ENCODE results near the gene PISD. TPM values are rescaled to one million over a fixed set of nuclear protein-coding genes. Genes with fewer than 3 reads are reported as not detected.

Gene PISD
- total RNA-seq, 1 donor from 2014 or later: 43.9 TPM

DNA sequence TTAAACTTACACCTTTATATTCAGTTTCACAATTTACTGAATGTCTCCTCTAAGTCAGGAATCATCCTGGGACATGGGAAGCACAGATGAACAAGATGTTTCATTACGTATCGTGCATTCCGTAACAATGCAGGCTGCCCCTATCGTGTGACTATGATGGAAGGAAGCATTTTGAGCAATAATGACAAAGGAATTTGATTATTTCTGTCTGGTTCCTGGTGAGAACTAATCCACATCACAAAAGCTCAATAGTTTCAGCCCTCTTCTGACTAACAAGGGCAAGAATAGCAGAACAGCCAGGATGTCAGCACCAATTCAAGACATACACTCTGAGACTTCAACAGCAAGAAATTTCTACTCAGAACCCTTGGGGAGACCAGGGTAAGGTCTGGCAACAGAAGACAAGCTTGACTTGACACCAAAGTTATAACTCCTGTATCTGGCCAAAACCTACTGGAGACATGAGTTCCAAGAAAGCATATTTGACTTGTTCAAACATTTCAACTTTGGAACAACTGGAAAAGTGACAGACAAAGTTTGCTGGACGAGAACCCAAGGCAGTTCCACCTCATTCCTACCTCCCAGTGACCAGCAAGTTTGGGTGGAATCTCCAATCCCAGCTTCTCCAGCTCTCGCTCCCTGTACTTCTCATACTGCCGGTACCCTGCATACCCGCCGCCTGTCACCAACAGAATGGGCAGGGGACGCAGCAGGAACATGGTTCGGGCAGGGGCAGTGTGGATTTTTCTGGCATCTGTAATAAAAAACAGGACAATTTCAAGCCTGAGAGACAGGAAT lies 14.3 kb downstream of the PISD start:
- H3K4me1 Mint-ChIP-seq (ENCODE audit: low read depth): peaks cover 21% of the 10 kb centered on the region
- H3K4me3 Mint-ChIP-seq: no peak overlapping the region

DNA sequence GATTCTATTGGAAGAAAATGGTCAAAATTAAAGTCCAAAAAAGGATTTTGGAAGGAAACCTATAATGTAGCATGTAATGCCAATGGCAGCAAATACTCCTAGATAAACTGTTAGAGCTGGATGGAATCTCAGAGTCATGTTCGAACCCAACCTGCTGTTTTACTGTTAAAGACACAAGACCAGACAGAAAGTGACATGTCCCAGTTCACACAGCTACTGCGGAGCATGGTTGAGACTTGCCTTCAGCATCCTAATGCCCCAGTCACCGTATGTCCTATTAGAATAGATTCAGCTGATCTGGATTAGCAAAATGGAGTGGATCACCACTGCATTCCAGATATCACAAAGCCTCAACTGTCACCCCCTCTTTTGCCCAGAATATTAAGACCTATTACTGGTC lies 14.9 kb downstream of the PISD start:
- Mint-ChIP-seq H3K4me3 (no peak overlapping the region), H3K36me3 (ENCODE audit: low read depth) (peaks cover 18% of the 10 kb centered on the region)
- intact Hi-C loops (cut with micrococcal nuclease): no loop called here

More for the DNA sequence above, 14.3 kb downstream of the PISD start:
- DNase-seq (ENCODE audit: low spot score): no peak
- Mint-ChIP-seq H3K9me3 (no peaks in the 10 kb centered on the region), H3K27ac (peak overlapping the region; percentile 7), H3K36me3 (ENCODE audit: low read depth) (peaks cover 18% of the 10 kb centered on the region), H3K27me3 (ENCODE audit: insufficient read depth) (no peaks in the 10 kb centered on the region)
- intact Hi-C loops (cut with micrococcal nuclease): no loop called here

DNA sequence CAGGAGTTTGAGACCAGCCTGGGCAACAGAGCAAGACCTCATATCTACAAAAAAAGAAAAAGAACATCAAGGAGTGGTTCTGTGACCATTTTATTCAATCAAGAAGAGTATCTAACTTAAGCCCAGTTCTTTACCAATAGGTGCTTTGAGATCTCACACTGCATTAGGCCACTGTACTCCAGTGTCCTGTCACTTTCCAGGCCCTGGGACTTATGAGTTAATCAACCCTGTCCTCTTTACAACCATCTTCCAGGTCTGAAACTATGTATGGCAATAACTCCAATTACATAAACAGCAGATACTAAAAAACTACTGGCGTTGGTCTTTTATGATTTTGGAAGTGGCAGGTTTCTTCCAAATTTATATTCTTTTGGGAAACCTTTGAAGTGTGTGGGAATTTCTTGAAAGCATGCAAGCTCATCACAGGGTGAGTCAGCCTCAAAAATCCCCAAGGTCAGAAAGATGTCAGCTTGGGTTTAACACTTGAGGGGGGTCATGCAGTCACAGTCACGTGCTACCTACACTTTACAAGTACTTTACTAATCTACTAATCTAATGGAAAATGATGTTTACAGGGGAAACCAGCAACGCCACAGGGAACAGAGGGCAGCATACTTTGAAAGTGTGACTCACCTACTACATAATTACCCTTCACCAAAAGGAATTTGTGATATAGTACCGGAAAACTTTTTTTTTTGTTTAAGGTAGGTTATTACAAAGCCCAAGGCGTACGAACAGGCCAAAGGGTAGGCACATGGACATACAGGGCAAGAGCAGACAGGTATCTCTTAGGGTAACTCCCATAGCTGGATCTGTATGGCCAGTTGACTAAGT lies 15.6 kb downstream of the PISD start:
- DNase-seq (ENCODE audit: low spot score): no peak
- H3K9me3 Mint-ChIP-seq: no peaks in the 10 kb centered on the region
- H3K27me3 Mint-ChIP-seq (ENCODE audit: insufficient read depth): no peaks in the 10 kb centered on the region
- H3K36me3 Mint-ChIP-seq (ENCODE audit: low read depth): peaks cover 18% of the 10 kb centered on the region
- peak overlapping the region; percentile 82 for H3K27ac Mint-ChIP-seq
- peaks cover 21% of the 10 kb centered on the region for H3K4me1 Mint-ChIP-seq (ENCODE audit: low read depth)
- intact Hi-C loops (cut with micrococcal nuclease): loop anchor here (1.0 kb wide), 2 partner anchors 8 to 15 kb away; no protein-coding TSS in a partner anchor
- no peak overlapping the region for H3K4me3 Mint-ChIP-seq

More for the DNA sequence above, 14.9 kb downstream of the PISD start:
- peaks cover 21% of the 10 kb centered on the region for H3K4me1 Mint-ChIP-seq (ENCODE audit: low read depth)
- no peaks in the 10 kb centered on the region for H3K27me3 Mint-ChIP-seq (ENCODE audit: insufficient read depth)
- no peak for DNase-seq (ENCODE audit: low spot score)
- H3K27ac Mint-ChIP-seq: peak overlapping the region; percentile 82
- no peaks in the 10 kb centered on the region for H3K9me3 Mint-ChIP-seq

DNA sequence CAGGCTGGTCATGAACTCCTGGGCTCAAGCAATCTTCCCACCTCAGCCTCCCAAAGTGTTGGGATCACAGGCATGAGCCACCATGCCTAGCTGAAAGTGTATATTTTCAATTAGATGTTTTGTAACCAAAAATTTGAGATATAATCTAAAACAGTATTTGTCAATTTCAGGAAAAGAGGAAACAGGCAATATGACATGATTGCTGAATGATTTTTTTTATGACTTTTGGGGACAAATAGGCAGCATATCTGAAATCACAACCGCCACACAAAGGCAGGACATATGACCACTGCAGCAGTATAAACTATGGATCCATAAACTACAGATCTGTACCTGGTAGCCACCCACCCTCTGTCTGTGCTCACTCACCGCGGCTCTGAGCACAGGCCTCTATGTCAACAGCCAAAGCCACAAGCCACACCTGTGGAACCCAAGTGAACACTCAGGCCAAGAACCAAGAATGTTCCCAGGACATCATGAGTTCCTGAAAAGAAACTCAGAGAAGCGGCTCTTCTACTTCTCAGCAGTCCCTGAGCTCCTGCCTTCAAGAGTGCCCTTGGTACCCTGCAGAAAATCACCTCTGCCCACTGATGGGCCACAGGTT lies 22.5 kb downstream of the PISD start:
- H3K4me3 Mint-ChIP-seq: no peak overlapping the region
- H3K4me1 Mint-ChIP-seq (ENCODE audit: low read depth): peaks cover 37% of the 10 kb centered on the region
- intact Hi-C loops (cut with micrococcal nuclease): no loop called here
- no peak for DNase-seq (ENCODE audit: low spot score)
- H3K27me3 Mint-ChIP-seq (ENCODE audit: insufficient read depth): no peaks in the 10 kb centered on the region
- no peaks in the 10 kb centered on the region for H3K9me3 Mint-ChIP-seq
- no peak overlapping the region for H3K27ac Mint-ChIP-seq
- peaks cover 9% of the 10 kb centered on the region for H3K36me3 Mint-ChIP-seq (ENCODE audit: low read depth)

DNA sequence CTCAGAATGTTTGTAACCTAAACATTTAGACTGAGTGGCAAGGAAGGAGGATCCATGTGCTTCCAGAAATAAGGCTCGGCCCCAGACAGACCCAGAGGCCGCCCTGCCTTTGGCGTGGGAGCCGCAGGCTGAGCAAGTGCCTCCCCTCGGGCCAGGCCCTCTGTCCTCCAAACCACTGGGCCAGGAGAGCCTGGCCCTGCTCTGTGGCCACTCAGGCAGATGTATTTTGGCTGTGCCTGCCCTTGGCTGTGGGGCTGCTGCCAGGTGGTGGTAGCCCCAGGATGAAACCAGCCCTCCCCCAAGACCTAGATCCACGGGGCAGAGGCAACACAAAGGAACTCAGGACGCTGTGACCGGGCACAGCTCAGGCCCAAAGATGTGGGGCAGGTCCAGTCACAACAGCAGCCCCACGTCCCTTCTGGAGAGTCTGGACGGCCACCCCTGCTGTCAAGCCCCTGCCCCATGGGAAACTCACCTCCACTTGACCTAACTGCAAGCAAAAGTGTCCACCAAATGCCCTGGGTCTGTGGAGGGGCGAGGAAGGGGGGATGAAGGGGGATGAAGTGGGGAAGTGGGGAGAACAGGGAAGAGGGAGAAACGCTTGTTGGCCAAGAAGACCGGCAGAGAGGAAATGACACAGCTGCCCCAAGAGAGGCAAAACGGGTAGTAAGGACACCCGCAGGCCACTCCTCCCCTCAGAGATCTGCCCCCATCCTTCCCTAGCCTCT lies 24.0 kb downstream of the PISD start:
- H3K9me3 Mint-ChIP-seq: no peaks in the 10 kb centered on the region
- no peak overlapping the region for H3K4me3 Mint-ChIP-seq
- H3K27me3 Mint-ChIP-seq (ENCODE audit: insufficient read depth): no peaks in the 10 kb centered on the region
- peak overlapping the region; percentile 48 for H3K27ac Mint-ChIP-seq
- peaks cover 10% of the 10 kb centered on the region for H3K36me3 Mint-ChIP-seq (ENCODE audit: low read depth)
- intact Hi-C loops (cut with micrococcal nuclease): loop anchor here (1.0 kb wide), 1 partner anchor 8 kb away; no protein-coding TSS in a partner anchor
- no peak for DNase-seq (ENCODE audit: low spot score)
- H3K4me1 Mint-ChIP-seq (ENCODE audit: low read depth): peaks cover 47% of the 10 kb centered on the region

DNA sequence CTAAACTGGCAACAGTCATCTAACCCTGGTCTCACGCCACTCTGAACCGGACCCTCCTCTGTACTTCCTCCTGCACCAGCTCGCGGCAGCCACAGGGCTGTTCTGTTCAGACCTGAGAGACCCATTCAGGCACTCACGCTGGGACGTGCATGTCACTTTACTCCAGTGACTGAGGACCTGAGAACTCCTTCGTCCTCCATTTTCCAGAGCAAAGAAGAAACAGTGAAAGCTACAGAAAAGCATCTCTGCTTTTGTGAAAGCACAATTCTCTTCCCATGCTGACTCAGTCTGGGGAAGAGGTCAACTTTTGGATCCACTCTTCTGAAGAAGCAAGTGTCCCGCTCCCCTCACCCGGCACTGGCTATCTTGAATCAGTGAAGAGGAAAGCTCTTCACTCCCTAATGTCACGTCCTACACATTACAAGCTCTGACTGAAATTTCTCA lies 24.5 kb downstream of the PISD start:
- H3K9me3 Mint-ChIP-seq: no peaks in the 10 kb centered on the region
- intact Hi-C loops (cut with micrococcal nuclease): no loop called here
- no peak overlapping the region for H3K27ac Mint-ChIP-seq
- peaks cover 47% of the 10 kb centered on the region for H3K4me1 Mint-ChIP-seq (ENCODE audit: low read depth)
- no peak for DNase-seq (ENCODE audit: low spot score)
- peaks cover 10% of the 10 kb centered on the region for H3K36me3 Mint-ChIP-seq (ENCODE audit: low read depth)
- H3K27me3 Mint-ChIP-seq (ENCODE audit: insufficient read depth): no peaks in the 10 kb centered on the region
- H3K4me3 Mint-ChIP-seq: no peak overlapping the region

DNA sequence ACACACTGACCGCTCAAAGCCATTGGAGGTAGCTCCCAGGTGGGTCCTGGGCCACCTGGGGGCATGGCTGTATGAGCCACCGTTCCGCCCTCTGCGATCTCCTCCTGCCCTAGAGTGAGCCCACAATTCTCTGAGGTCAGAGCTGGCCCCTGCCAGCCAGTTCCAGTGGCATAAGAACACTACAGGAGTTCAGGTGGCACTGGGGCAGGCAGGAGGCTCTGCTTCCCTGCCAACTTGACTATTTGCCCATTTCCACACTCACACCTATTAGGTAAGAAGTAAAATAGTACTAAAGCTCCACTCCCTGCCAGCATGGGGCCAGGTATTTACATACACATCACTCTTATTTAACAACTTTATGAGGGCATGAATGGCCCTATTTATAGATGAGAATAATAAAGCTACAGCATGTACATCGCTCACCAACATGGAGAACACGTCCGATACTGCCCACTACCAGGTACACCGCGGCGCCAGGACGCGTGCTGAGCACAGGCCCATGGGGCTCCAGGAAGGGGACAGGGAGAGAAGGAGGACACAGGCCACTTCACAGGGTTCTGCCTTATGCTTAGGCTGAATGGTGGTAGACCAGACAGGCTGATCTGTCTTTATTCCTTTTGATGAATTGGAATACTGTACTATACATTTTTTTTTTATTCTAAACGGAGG lies 26.2 kb downstream of the PISD start:
- Mint-ChIP-seq H3K4me3 (no peak overlapping the region), H3K4me1 (ENCODE audit: low read depth) (peaks cover 55% of the 10 kb centered on the region), H3K27ac (no peak overlapping the region), H3K9me3 (no peaks in the 10 kb centered on the region), H3K36me3 (ENCODE audit: low read depth) (peaks cover 5% of the 10 kb centered on the region), H3K27me3 (ENCODE audit: insufficient read depth) (no peaks in the 10 kb centered on the region)
- intact Hi-C loops (cut with micrococcal nuclease): no loop called here
- no peak for DNase-seq (ENCODE audit: low spot score)

DNA sequence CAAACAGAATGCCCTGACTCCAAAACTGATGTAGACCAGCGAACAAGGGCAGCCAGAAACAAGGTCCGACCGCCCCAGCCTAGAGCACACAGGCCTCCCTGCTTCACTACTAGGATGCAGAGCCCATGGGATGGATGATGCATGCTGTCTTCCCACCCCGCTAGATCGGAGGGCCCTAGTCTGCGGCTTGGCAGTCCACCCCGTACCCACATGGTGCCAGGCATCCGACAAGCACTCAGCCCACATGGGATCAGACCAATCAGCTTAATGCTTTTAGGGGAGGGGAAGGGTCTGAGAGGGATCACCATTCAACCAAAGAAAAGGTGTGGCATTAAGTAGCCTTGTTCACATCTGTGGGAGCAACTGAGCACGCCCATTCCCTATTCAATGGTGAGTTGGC lies 30.6 kb downstream of the PISD start:
- Mint-ChIP-seq H3K27ac (peak overlapping the region; percentile 86), H3K4me3 (peak overlapping the region; percentile 79), H3K9me3 (no peaks in the 10 kb centered on the region), H3K27me3 (ENCODE audit: insufficient read depth) (no peaks in the 10 kb centered on the region), H3K36me3 (ENCODE audit: low read depth) (peaks cover 3% of the 10 kb centered on the region), H3K4me1 (ENCODE audit: low read depth) (peaks cover 57% of the 10 kb centered on the region)
- DNase-seq (ENCODE audit: low spot score): no peak
- intact Hi-C loops (cut with micrococcal nuclease): loop anchor here (2.0 to 5.0 kb wide), 2 partner anchors 49 to 339 kb away; partner anchors contain the start of gene PIK3IP1

DNA sequence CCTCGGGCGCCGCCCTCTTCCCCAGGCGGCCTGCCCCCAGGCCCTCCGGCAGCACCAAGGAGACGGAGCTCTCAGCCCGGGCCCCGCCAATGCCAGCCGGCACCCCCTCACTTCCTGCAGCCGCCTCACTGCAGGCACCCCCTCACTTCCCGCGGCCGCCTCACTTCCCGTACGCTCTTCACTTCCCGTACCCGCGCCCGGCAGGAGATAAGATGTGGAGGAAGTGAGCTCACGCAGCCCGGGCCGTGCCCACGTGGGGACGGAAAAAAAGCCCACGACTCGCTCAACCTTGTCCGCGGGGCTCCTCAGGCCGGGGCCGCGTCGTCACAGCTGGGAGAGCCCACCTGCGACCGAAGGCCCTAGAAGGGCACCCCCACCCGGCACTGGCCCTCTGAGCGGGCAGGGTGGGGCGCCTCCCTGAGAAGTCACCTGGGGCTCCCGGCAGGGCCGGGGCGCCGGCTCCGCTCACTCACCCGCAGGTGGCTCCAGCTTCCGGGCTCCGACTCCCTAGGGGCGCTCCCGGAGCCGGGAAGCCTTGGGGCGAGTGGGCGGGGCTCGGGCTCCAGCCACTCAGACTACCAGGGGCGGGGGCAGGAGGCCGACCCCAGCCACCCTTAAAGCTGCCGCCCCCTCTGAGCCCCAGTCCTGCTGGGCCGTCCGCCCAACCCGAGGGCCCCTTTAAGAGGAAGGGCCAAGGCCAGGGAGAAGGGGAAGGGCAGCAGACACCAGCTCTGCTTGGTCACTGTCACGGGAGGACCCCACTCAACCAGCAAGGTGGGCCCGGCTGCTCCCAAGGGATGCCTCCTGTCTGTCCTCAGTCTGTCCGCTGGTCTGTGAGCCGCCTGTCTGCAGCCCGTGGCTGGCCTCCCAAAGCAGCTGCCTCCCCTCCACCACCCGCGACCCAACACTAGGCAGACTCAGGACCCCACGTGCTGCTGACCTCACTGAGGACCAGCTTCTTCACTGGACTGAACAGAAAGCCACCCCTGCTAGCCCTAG lies 31.4 kb downstream of the PISD start:
- Mint-ChIP-seq H3K9me3 (no peaks in the 10 kb centered on the region), H3K27me3 (ENCODE audit: insufficient read depth) (no peaks in the 10 kb centered on the region), H3K4me1 (ENCODE audit: low read depth) (peaks cover 54% of the 10 kb centered on the region), H3K4me3 (peak overlapping the region; percentile 87), H3K36me3 (ENCODE audit: low read depth) (peaks cover 3% of the 10 kb centered on the region), H3K27ac (peak overlapping the region; percentile 88)
- DNase-seq (ENCODE audit: low spot score): peak; percentile 82
- intact Hi-C loops (cut with micrococcal nuclease): loop anchor here (1.0 to 5.0 kb wide), 5 partner anchors 48 to 338 kb away; partner anchors contain the start of genes DRG1, PIK3IP1 and SFI1

DNA sequence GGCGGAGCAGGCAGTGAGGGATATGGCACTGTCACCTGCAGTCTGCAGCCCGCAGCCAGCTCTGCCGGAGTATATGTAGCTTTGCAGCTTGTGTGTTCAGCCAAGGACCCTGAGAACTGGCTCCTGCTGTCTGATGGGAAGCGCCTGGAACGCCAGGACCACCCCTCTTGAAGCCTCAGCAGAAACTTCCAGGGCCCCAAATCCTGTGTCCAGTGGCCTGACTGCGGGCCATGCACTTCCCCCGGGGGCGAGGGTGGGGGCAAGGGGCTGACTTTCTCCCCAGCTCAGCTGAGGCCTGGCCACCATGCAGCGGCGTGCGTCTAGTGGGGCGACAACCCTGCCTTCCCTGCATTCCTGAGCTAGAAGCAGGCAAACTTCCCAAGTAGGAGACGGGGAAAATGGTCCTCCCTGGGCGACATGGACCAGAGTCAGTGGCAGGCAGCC lies 32.3 kb downstream of the PISD start:
- peaks cover 55% of the 10 kb centered on the region for H3K4me1 Mint-ChIP-seq (ENCODE audit: low read depth)
- H3K27me3 Mint-ChIP-seq (ENCODE audit: insufficient read depth): no peaks in the 10 kb centered on the region
- no peak for DNase-seq (ENCODE audit: low spot score)
- no peaks in the 10 kb centered on the region for H3K9me3 Mint-ChIP-seq
- intact Hi-C loops (cut with micrococcal nuclease): loop anchor here (1.0 to 5.0 kb wide), 5 partner anchors 47 to 337 kb away; partner anchors contain the start of genes DRG1, PIK3IP1 and SFI1
- peak overlapping the region; percentile 87 for H3K4me3 Mint-ChIP-seq
- peaks cover 3% of the 10 kb centered on the region for H3K36me3 Mint-ChIP-seq (ENCODE audit: low read depth)
- peak overlapping the region; percentile 88 for H3K27ac Mint-ChIP-seq

Measured in activated T-helper 1 cell treated with anti-CD3 and anti-CD28 coated beads, Interleukin-12 subunit alpha, Interleukin-12 subunit beta, Interleukin-2, Interleukin-4 antibody, amounts not matched to agents 30 ng/mL and 10 ng/mL and 1 ng/mL, durations not matched to agents 14 hours and 24 hours and 36 hours (primary cell).